DMS114 treated with DMSO at 0.1 percent for 48 hours (cell line): ENCODE results near the gene HS2ST1.
"Not testable (repeated sequence)": the region's sequence is repeated elsewhere in the genome, so short reads cannot be mapped to it uniquely, and the experiment has no call there.

ENCODE experiments used
- DNase-seq: peaks from one replicate; lab custom pipeline; 2025; ENCODE audit not compliant: unreplicated experiment; lab: John Stamatoyannopoulos, UW

Gene HS2ST1

GRCh38 chr1:86924324-86924960, 10.0 kb downstream of the HS2ST1 start:
- DNase-seq, result no peak

DNA sequence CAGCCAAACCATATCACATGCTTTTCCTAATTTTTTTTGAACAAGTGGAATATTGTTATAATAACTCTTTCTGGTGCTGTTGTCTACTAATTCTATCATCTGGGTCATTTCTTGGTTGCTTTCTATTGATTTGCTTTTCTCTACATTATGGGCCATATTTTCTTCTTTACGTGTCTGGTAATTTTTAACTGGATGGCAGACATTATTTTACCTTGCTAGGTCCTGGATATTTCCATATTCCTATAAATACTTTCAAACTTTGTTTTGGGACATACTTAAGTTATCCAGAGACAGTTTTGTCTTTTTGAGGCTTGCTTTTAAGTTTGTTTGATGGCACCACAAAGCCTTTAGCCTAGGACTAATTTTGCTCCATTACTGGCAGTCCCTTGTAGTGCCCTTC, 11.3 kb downstream of the HS2ST1 start:
- no peak for DNase-seq

DNA sequence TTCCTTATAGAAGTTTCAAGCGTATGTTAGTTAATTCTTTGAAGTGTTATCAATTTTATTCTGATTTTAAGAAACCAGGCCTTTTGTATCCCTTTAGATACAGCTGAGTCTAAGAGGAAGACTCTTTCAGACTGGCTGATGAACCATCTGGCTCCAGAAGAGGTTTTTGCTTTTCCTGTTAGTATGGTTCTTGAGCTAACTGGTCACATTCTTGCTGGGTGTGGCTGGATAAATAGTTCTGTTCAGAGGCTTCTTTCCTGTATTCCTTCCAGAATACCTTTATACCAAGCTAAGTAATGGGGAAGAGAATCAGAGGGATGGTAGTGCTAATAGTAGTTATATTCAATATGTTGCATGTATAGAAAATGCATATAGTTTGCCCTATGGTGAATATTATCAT, 12.4 kb downstream of the HS2ST1 start:
- no peak for DNase-seq

- no peak for DNase-seq
Observed at GRCh38 chr1:86928819-86929218, 14.4 kb downstream of the HS2ST1 start.

GRCh38 chr1:86933051-86933450, 18.6 kb downstream of the HS2ST1 start:
- DNase-seq, result no peak

DNA sequence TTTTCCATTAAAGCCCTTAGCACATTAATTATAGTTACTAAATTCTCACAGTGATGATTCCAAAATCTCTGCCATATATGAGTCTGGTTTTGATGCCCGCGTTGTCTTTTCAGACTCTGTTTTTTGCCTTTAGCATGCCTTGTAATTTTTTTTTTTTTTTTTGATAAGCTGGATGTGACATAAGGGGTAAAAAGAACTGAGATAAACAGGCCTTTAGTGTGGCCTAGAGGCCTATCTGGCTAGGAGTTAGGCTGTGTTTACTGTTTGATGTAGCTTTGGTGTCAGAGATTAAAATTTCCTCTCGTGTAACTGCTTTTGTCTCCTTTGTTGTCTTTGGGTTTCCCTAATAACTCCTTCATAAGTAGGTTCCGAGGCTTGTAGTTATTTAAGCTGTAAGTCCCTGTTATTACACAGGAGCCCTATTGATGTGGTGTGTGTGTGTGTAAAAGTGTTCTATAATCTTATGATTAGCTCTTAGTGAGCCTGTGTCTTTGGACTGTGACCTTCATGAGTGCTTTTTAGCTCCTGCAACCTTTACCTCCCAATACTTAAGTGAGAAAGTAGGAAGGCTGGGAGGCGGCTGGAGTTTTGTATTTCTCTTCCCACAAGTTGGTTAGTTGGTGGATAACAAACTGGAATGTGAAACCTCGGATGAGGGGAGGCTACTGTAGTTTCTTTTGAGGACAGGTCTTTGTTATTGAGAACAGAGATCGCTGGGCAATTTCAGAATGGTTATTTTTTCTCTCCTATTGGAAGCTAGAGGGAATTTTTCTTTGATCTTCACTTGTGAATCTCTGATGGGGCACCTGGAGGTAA, 19.3 kb downstream of the HS2ST1 start:
- no peak for DNase-seq

DNA sequence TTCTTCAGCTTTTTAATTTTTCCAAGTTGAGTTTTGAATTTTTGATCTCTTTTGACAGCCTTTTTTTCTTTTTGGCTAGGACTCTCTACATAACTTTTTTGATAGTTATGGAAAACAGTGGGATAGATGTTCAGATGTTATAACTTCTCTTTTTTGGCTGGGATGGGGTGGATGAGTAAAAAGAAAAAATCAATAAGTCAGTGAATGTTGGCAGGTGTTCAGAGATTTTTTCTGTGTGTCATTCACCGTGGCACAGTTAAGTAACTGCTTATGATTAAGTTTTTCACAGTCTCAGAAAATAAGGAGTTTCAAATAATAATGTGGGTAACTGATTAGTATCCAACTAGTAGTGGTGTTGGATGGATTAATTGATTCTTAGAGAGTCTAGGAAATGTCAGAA, 24.0 kb downstream of the HS2ST1 start:
- DNase-seq, result no peak

- DNase-seq, result no peak
Observed at GRCh38 chr1:86938855-86939254, 24.4 kb downstream of the HS2ST1 start.

GRCh38 chr1:86939406-86939805, 25.0 kb downstream of the HS2ST1 start:
- DNase-seq, result no peak

- DNase-seq, result no peak
Observed at GRCh38 chr1:86940599-86940998, 26.2 kb downstream of the HS2ST1 start.

- no peak for DNase-seq
Observed at GRCh38 chr1:86942042-86942441, 27.6 kb downstream of the HS2ST1 start.

- DNase-seq, result no peak
Observed at GRCh38 chr1:86942743-86943142, 28.3 kb downstream of the HS2ST1 start.

DNA sequence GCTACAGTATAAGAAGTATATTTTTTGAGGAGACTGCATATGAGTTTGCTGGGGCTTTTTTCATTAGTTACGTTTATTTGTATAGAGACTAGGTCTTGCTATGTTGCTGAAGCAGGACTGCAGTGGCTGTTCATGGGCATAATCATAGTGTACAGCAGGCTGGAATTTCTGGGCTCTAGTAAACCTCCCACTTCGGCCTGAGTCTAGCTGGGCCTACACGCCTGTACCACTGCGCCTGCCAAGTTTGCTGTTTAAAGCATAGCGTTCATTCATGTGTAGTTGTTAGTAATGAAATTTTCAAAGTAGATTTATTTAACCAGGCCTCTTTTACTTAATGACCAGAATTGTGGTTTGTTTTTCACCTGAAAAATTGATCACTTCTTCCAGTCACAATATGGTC, 33.8 kb downstream of the HS2ST1 start:
- DNase-seq, result no peak

- DNase-seq, result no peak
Observed at GRCh38 chr1:86950712-86951419, 36.4 kb downstream of the HS2ST1 start.

DNA sequence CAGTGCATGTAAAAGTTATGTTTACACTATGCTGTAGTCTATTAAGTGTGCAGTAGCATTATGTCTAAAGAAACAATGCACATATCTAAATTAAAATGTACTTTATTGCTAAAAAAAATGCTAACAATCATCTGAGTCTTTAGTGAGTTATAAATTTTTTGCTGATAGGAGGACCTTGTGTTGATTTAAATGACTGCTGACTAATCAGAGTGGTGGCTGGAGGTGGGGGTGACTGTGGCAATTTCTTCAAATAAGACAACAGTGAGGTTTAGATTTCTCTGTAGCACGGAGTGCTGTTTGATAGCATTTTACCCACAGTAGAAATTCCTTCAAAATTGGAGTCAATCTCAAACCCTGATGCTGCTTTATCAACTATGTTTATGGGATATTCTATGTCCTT, 37.0 kb downstream of the HS2ST1 start:
- no peak for DNase-seq

DNA sequence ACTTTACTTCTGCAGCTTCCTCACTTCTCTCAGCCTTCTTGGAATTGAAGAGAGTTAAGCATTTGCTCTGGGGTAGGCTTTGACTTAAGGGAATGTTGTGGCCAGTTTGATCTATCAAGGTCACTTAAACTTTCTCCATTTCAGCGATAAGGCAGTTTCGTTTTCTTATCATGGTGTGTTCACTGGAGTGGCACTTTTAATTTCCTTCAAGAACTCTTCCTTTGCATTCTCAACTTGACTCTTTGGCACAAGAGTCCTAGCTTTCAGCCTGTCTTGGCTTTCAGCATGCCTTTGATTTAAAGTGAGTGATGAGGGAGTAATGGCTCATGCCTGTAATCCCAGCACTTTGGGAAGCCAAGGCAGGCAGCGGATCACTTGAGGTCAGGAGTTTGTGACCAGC, 38.7 kb downstream of the HS2ST1 start:
- DNase-seq, result no peak

- no peak for DNase-seq
Observed at GRCh38 chr1:86955678-86956077, 41.2 kb downstream of the HS2ST1 start.

GRCh38 chr1:86956221-86956620, 41.8 kb downstream of the HS2ST1 start:
- DNase-seq, result no peak

- no peak for DNase-seq
Observed at GRCh38 chr1:86957221-86957620, 42.8 kb downstream of the HS2ST1 start.

DNA sequence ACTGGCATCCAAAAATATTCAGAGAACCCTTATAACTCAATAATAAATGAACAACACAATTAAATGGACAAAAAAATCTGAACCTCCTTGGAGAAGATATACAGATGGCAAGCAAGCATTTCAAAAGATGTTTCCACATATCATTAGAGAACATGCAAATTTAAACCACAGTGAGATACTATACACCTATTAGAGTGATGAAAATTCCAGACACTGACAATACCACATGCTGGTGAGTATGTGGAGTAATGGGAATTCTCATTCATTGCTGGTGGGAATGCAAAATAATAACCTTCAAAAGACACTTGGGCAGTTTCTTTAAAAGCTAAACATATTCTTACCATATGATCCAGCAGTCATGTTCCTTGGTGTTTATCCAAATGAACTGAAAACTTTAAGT, 46.1 kb downstream of the HS2ST1 start:
- no peak for DNase-seq

DNA sequence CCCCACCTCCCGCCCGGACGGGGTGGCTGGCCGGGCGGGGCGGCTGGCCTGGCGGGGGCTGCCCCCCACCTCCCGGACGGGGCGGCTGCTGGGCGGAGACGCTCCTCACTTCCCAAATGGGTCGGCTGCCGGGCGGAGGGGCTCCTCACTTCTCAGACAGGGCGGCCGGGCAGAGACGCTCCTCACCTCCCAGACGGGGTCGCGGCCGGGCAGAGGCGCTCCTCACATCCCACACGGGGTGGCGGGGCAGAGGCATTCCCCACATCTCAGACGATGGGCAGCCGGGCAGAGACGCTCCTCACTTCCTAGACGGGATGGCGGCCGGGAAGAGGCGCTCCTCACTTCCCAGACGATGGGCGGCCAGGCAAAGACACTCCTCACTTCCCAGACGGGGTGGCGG, 49.4 kb downstream of the HS2ST1 start:
- DNase-seq, result not testable (repeated sequence)
